ENCODE data around the gene FOXF2.

GRCh38 chr6:1438471-1438881 lies 49.1 kb downstream of the FOXF2 start:
- TF ChIP-seq ZMYM2 (CRISPR knock-in tag; IDR thresholded peaks at IDR 0.05) (no peak), ATF4 (CRISPR knock-in tag; IDR thresholded peaks at IDR 0.05) (no peak), JUND (CRISPR knock-in tag; IDR thresholded peaks at IDR 0.05) (no peak), ZNF879 (CRISPR knock-in tag; IDR thresholded peaks at IDR 0.05) (no peak), SMC3 (IDR thresholded peaks at IDR 0.05; ENCODE audit: low read length) (no peak), RAD51 (IDR thresholded peaks at IDR 0.05; ENCODE audit: borderline replicate concordance) (no peak), USF2 (IDR thresholded peaks at IDR 0.05; ENCODE audit: low read depth, low read length) (no peak), USF2 (CRISPR knock-in tag; IDR thresholded peaks at IDR 0.05; ENCODE audit: borderline replicate concordance) (no peak), U2AF2 (IDR thresholded peaks at IDR 0.05; ENCODE audit: low read depth, low read length) (no peak), ZKSCAN1 (IDR thresholded peaks at IDR 0.05; ENCODE audit: low read length) (no peak), POLR2A (IDR thresholded peaks at IDR 0.05; ENCODE audit: insufficient read depth in 1 of 2, low read depth in 2 of 2, low read length in 2 of 2) (no peak), CTCF (CRISPR knock-in tag; IDR thresholded peaks at IDR 0.05) (no peak)

All from HepG2 (cell line).